Ishikawa (cell line): ENCODE data around the gene ZNRF2.

Experiments used
- CEBPB ChIP-seq: IDR thresholded peaks from 2 replicates; pipeline ENCODE4 v1.6.1; 2012
- CREB1 ChIP-seq: IDR thresholded peaks from 2 replicates; pipeline ENCODE4 v1.6.1; 2012; ENCODE audit warnings: low read depth
- EGR1 ChIP-seq: IDR thresholded peaks from 2 replicates; pipeline ENCODE4 v1.6.1; 2012
- EP300 ChIP-seq: IDR thresholded peaks from 2 replicates; pipeline ENCODE4 v1.6.1; 2012; ENCODE audit warnings: borderline replicate concordance
- FOXM1 ChIP-seq: IDR thresholded peaks from 2 replicates; pipeline ENCODE4 v1.6.1; 2012; ENCODE audit warnings: low read depth, borderline replicate concordance
- MAX ChIP-seq: IDR thresholded peaks from 2 replicates; pipeline ENCODE4 v1.6.1; 2012
- NFIC ChIP-seq: IDR thresholded peaks from 2 replicates; pipeline ENCODE4 v1.6.1; 2012
- RAD21 ChIP-seq: IDR thresholded peaks from 2 replicates; pipeline ENCODE4 v1.6.1; 2012; ENCODE audit warnings: low read depth
- REST ChIP-seq: IDR thresholded peaks from 2 replicates; pipeline ENCODE4 v1.6.1; 2012; ENCODE audit warnings: low read depth, mild to moderate bottlenecking
- TAF1 ChIP-seq: IDR thresholded peaks from 2 replicates; pipeline ENCODE4 v1.6.1; 2012; ENCODE audit warnings: low read depth, mild to moderate bottlenecking
- TCF12 ChIP-seq: IDR thresholded peaks from 2 replicates; pipeline ENCODE4 v1.6.1; 2012; ENCODE audit warnings: low read depth
- TEAD4 ChIP-seq: IDR thresholded peaks from 2 replicates; pipeline ENCODE4 v1.6.1; 2012
- USF1 ChIP-seq: IDR thresholded peaks from 2 replicates; pipeline ENCODE4 v1.6.1; 2012
- YY1 ChIP-seq: IDR thresholded peaks from 2 replicates; pipeline ENCODE4 v1.6.1; 2012; ENCODE audit warnings: low read depth
- ZBTB7A ChIP-seq: IDR thresholded peaks from 2 replicates; pipeline ENCODE4 v1.6.1; 2012; ENCODE audit warnings: low read depth

The ZNRF2 gene

DNA sequence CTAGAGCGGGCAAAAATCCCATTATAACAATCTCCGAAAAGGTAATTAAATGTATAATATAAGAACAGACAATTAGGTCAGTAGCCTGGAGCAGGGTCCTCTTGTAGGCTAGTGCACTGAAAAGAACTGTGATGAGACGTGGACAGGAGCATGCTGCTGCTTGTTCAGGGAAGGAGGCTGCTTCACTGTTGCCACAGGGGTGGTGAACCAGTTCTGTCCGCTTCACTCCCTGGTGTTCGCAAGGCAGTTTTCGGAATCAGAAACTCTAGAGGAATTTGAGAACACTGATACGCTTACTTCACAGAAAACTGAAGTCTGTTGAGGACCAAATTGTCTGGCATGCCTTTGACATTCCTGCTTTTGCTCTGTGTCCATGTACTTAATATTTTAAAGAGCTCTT is 17.4 kb downstream of the ZNRF2 start:
- TF ChIP-seq TCF12: no peak
- no peak for TF ChIP-seq ZBTB7A
- no peak for TF ChIP-seq MAX
- no peak for TF ChIP-seq YY1
- TF ChIP-seq NFIC: no peak
- TF ChIP-seq TEAD4: no peak
- no peak for TF ChIP-seq CREB1

- TF ChIP-seq YY1 (no peak), TAF1 (no peak), FOXM1 (no peak), EGR1 (no peak), USF1 (no peak), ZBTB7A (no peak), MAX (no peak), RAD21 (no peak), NFIC (no peak), CEBPB (no peak), CREB1 (no peak), TEAD4 (no peak), TCF12 (no peak), REST (no peak), EP300 (no peak)
These were observed 18.4 kb downstream of the ZNRF2 start for GRCh38 chr7:30302656-30303311.

GRCh38 chr7:30303312-30304039 is 19.1 kb downstream of the ZNRF2 start:
- TF ChIP-seq TCF12 (no peak), ZBTB7A (no peak), FOXM1 (no peak), REST (no peak), NFIC (no peak), TAF1 (no peak), YY1 (no peak), MAX (no peak), USF1 (no peak), EGR1 (no peak), EP300 (no peak)

- TF ChIP-seq RAD21 (no peak), ZBTB7A (no peak), TAF1 (no peak), MAX (no peak), EP300 (no peak), YY1 (no peak)
These were observed 19.9 kb downstream of the ZNRF2 start for GRCh38 chr7:30304177-30304884.

- TF ChIP-seq MAX: no peak
- no peak for TF ChIP-seq CEBPB
- TF ChIP-seq TEAD4: no peak
These were observed 22.6 kb downstream of the ZNRF2 start for GRCh38 chr7:30306976-30307375.
